Measurements from ENCODE around the gene DOCK3. TPM values are rescaled to one million over a fixed set of nuclear protein-coding genes. Genes with fewer than 3 reads are reported as not detected.
"Not testable (repeated sequence)": the region's sequence is repeated elsewhere in the genome, so short reads cannot be mapped to it uniquely, and the experiment has no call there.

DOCK3 gene
- total RNA-seq, 1 donor from 2014 or later, result not detected

GRCh38 chr3:50651920-50652529, 22.7 kb upstream of the DOCK3 start:
- DNase-seq (ENCODE audit: low read depth in 2 of 2), result no peak

- DNase-seq (ENCODE audit: low read depth in 2 of 2), result peak; percentile 31 to 35
Observed at GRCh38 chr3:50652709-50653108, 22.0 kb upstream of the DOCK3 start.

GRCh38 chr3:50653937-50654595, 20.7 kb upstream of the DOCK3 start:
- DNase-seq (ENCODE audit: low read depth in 2 of 2), result no peak

GRCh38 chr3:50655009-50655830, 19.5 kb upstream of the DOCK3 start:
- no peak for DNase-seq (ENCODE audit: low read depth in 2 of 2)

GRCh38 chr3:50656417-50657195, 18.1 kb upstream of the DOCK3 start:
- no peak for DNase-seq (ENCODE audit: low read depth in 2 of 2)

GRCh38 chr3:50657407-50657806, 17.3 kb upstream of the DOCK3 start:
- no peak for DNase-seq (ENCODE audit: low read depth in 2 of 2)

GRCh38 chr3:50657816-50658215, 16.9 kb upstream of the DOCK3 start:
- no peak for DNase-seq (ENCODE audit: low read depth in 2 of 2)

- no peak for DNase-seq (ENCODE audit: low read depth in 2 of 2)
Observed at GRCh38 chr3:50658416-50658815, 16.3 kb upstream of the DOCK3 start.

GRCh38 chr3:50658831-50659230, 15.9 kb upstream of the DOCK3 start:
- DNase-seq (ENCODE audit: low read depth in 2 of 2), result no peak

GRCh38 chr3:50660386-50660785, 14.3 kb upstream of the DOCK3 start:
- DNase-seq (ENCODE audit: low read depth in 2 of 2), result no peak

- no peak for DNase-seq (ENCODE audit: low read depth in 2 of 2)
Observed at GRCh38 chr3:50661321-50661837, 13.3 kb upstream of the DOCK3 start.

GRCh38 chr3:50662408-50662807, 12.3 kb upstream of the DOCK3 start:
- no peak for DNase-seq (ENCODE audit: low read depth in 2 of 2)

GRCh38 chr3:50665081-50665840, 9.5 kb upstream of the DOCK3 start:
- no peak for DNase-seq (ENCODE audit: low read depth in 2 of 2)

GRCh38 chr3:50665841-50666115, 8.9 kb upstream of the DOCK3 start:
- not testable (repeated sequence) for DNase-seq (ENCODE audit: low read depth in 2 of 2)

- no peak for DNase-seq (ENCODE audit: low read depth in 2 of 2)
Observed at GRCh38 chr3:50666837-50667236, 7.9 kb upstream of the DOCK3 start.

- peak in 1 of 2 donors; percentile 65 for DNase-seq (ENCODE audit: low read depth in 2 of 2)
Observed at GRCh38 chr3:50671331-50671730, 3.4 kb upstream of the DOCK3 start.

- no peak for DNase-seq (ENCODE audit: low read depth in 2 of 2)
Observed at GRCh38 chr3:50672656-50673055, 2.1 kb upstream of the DOCK3 start.

- no peak for DNase-seq (ENCODE audit: low read depth in 2 of 2)
Observed at GRCh38 chr3:50673931-50674330, 796 bp upstream of the DOCK3 start.

GRCh38 chr3:50675179-50676030, 678 bp downstream of the DOCK3 start:
- DNase-seq (ENCODE audit: low read depth in 2 of 2), result peak in 1 of 2 donors; percentile 36
